Stimulated activated CD8-positive, alpha-beta memory T cell treated with anti-CD3 and anti-CD28 coated beads, Interleukin-4, amount 100 ng/mL, for 1 hour (primary cell): ENCODE results near the gene PHLDA3.
A peak's percentile ranks its signal among the peaks of the same experiment; 100 is the strongest.
"Not testable (repeated sequence)": the region's sequence is repeated elsewhere in the genome, so short reads cannot be mapped to it uniquely, and the experiment has no call there.

Source experiments
- DNase-seq, 2 donors: peaks; one replicate each; pipeline ENCODE4 v3.0.0-alpha.2; 2020; ENCODE audit warnings: low read depth in 2 of 2, low spot score in 1 of 2

The PHLDA3 gene

GRCh38 chr1:201487742-201488141 is 18.8 kb upstream of the PHLDA3 start:
- no peak for DNase-seq

DNA sequence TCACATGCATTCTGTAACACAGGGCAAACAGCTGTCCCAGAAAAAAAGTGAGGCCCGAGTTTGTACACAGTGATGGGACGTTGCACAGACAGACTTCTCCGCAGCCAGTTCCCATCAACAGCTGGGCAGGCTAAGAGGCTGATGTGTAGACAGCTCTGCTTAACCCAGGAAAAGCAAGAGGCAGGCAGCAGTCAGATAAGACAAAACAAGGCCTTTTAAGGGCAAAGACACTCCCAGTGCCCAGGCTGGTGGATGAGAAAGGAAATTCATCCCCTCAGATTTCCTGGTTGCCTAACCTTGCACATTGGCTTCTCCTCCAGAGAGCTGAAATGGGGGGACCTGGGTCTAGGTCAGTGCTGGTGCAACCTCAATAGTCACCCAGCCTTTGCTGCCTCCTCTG is 17.2 kb upstream of the PHLDA3 start:
- no peak for DNase-seq

GRCh38 chr1:201485184-201485774 is 16.3 kb upstream of the PHLDA3 start:
- DNase-seq, result no peak

GRCh38 chr1:201483373-201483949 is 14.5 kb upstream of the PHLDA3 start:
- DNase-seq, result no peak

DNA sequence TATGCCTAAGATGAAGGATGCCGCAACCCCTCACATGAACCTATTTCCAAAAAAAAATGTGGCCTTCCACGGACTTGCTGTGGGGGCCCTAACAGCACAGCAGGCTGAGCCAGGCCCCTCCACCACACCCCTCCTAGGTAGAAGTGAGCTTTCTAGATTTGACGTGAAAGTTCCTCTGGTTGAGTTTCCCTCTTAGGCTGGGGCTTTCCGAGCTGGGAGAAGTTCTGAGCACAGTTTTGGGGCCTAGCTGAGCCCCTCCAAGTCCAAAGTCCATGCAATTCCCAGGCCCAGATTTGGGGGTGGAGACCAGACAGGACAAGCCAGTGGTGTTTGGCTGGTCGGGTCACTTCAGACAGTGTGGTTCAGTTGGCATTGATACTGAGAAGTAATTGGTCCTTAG is 13.8 kb upstream of the PHLDA3 start:
- DNase-seq, result no peak

DNA sequence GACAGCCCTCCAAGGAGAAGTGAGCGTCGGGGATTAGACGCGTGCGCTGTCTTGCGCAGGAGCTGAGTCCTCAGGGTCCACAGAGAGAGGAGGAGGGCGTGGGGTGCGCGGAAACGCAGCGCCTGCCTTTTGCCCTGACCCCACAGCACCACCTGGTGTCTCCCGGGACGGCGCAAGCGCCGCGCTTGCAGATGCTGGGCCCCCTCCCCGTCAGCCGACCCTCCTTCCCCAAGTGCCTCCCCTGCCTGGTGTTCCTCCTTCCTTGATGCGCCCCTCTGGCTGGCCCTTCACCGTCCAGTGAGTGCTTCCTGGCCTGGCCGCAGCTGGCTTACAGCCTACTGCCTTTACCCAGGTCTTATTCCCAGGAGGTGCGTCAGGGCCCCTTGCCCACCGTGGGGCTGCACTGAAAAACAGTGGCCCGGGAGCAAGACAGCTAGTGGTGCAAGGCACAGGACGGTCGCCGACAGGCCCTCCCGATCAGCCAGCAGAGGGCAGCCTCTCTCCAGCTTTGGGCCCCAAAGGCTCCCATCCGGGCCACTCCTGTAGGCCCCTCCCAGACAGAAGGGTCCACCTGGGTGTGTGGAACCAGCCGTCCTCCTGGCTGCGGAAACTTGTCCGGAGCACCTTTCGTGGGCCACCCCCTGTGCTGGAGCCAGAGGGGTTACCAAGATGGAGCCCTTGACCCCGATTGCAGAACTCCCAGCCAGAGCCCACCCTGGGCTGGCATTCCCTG is 12.9 kb upstream of the PHLDA3 start:
- peak; percentile 56 to 66 for DNase-seq

- DNase-seq, result no peak
Observed at GRCh38 chr1:201481004-201481380, 12.0 kb upstream of the PHLDA3 start.

- peak in 1 of 2 donors; percentile 30 for DNase-seq
Observed at GRCh38 chr1:201480231-201481003, 11.4 kb upstream of the PHLDA3 start.

DNA sequence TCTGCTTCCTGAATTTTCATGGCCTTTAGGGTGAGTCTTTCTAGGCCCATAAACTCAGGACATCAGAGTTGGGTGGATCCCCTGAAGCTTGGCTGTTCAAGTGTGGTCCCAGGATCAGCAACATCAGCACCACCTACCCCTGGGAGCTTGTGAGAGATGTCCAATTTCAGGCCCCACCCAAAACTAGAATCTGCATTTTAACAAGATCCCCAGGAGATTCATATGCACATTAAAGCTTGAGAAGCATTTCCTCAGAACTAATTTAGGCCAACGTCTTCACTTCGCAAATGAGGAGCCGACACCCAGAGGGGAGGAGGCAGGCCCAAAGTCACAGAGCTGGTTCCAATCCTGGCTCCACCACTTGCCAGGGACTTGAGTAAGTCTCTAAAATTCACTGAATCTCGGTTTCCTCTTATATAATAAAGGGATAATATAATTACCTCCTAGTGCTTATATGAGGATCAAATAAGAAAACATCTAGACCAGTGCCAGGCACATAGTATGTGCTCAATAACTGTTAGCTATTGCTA is 10.3 kb upstream of the PHLDA3 start:
- DNase-seq, result no peak

DNA sequence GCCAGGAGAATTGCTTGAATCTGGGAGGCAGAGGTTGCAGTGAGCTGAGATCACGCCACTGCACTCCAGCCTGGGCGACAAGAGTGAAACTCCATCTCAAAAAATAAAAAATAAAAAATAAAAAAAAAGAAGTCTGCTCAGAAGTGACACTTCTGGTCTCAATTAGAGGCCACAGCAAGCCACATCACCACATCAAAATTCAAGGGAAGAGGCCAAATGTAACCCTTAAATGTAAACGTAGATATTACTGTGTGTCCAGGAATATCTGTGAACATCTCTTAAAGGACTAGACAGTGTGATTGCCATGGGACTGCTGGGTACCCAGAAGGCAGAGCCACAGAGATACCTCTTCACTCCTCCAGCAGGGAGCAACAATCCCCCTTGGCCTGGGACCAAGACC is 9.7 kb upstream of the PHLDA3 start:
- DNase-seq, result not testable (repeated sequence)

DNA sequence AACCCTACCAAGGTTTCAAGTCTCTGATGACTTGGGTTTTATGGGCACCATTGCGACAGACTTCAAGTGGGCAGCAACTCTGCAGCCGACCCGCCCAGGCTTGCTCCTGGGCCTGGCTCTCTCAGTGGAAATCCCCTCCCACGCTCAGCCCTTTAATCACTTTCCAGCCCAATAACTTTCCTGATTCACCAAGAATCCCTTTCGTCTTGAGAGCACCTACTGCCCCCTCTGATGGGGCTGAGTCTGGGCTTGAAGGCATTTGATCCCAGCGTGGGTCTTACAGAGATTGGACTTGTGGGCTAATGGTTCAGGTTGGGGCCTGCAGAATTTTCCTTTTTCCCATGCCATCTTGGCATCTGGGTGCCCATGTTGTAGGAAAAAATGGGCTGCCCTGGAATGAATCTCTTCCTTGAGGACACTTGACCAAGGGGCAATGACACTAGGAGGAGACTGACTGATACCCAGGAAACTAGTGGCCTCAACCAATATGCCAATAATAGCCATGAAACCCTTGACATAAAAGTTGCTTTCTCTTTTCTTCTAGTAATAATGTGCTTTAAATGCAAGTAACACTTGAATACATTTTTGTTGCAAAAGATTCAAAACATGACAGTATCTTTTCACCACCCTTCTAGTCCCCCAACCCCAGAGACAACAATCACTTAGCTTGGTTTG is 7.8 kb upstream of the PHLDA3 start:
- DNase-seq, result no peak

GRCh38 chr1:201475915-201476669 is 7.1 kb upstream of the PHLDA3 start:
- DNase-seq, result no peak

- no peak for DNase-seq
Observed at GRCh38 chr1:201475130-201475529, 6.1 kb upstream of the PHLDA3 start.

DNA sequence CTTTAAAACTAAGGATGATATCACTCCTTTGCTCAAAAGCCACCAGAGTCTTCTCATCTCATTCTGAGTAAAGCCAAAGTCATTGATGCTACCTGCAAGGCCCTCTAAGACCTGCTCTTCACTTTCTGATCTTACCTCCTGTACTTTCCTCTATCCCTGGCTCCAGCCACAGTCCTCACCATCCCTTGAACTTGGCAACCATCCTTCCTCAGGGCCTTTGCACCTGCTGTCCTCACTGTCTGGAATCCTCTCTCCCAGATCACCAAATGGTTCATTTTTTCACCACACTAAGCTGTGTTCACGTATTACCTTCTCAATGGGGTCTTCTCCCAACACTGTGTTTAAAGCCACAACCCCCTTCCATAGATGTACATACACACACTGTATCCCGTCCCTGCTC is 4.3 kb upstream of the PHLDA3 start:
- DNase-seq, result no peak

DNA sequence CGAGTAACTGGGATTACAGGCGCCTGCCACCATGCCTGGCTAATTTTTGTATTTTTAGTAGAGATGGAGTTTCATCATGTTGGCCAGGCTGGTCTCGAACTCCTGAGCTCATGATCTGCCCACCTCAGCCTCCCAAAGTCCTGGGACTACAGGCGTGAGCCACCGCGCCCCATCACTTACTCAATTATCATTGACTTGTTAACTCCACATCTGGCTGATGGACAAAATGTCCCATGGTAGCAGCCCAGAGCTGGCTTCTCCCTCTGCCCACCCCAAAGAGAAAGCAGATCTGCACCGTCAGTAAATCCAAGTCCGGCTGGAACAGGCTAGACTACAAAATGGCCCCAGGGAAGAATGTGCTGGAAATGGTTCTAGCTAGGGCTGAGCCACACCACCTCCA is 3.3 kb upstream of the PHLDA3 start:
- not testable (repeated sequence) for DNase-seq

- no peak for DNase-seq
Observed at GRCh38 chr1:201471772-201472171, 2.8 kb upstream of the PHLDA3 start.

DNA sequence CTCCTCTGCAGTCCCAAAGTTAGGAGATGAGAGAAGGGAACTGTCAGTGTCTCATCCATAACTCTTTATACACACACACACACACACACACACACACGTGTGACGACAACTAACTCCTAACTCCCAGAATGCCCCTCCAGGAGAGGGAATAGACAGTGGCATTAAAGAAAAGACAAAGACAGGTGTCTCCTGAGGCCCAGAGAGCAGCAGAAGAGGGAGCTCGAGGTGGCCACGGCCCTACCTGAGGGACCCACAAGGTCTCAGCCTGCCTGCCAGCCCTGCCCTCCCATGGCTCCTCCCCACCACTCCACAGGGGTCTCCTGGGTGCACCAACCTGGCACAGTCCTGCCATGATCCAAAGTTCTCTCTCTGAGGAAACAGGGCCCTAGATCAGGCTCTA is 1.6 kb upstream of the PHLDA3 start:
- DNase-seq, result no peak

DNA sequence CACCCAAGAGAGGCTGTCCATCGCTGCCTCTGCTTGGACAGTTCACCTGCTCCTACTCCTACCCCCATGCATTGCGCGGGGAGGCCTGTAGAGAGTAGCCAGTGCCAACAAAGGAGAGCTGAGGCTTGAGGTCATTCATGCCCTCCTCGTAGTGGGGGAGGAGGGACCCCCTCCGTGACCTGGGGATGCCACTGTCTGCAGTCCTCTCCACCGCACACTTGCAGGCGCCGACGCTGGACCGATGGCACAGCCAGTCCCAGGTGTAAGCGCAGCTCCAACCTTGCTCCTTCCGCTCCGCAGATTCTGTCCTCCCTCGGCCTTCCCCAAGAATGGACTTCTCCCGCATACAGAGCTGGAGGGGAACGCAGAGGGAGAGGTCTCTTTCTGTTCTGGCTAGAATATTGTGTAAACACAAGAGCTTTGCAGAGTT is 672 bp upstream of the PHLDA3 start:
- DNase-seq, result no peak

- DNase-seq, result no peak
Observed at GRCh38 chr1:201468501-201468843, 516 bp downstream of the PHLDA3 start.

GRCh38 chr1:201466492-201466891 is 2.5 kb downstream of the PHLDA3 start:
- DNase-seq, result no peak
